HFFc6 (cell line): ENCODE data around the gene MAD1L1. TPM values are rescaled to one million over a fixed set of nuclear protein-coding genes. Genes with fewer than 3 reads are reported as not detected.

Source experiments
- DNase-seq: peaks from one replicate; pipeline ENCODE4 v3.0.0-alpha.2; 2018
- H3K27ac Mint-ChIP-seq: 2 replicates; pipeline ENCODE4 v1.8.0; 2020; ENCODE audit warnings: mild to moderate bottlenecking, mixed read lengths
- H3K27me3 Mint-ChIP-seq: 2 replicates; pipeline ENCODE4 v1.8.0; 2021; ENCODE audit warnings: mild to moderate bottlenecking, moderate library complexity, mixed read lengths; ENCODE audit not compliant: insufficient read depth
- H3K36me3 Mint-ChIP-seq: 2 replicates; pipeline ENCODE4 v1.8.0; 2021; ENCODE audit warnings: low read depth, mixed read lengths
- H3K4me1 Mint-ChIP-seq: 2 replicates; pipeline ENCODE4 v1.8.0; 2020; ENCODE audit warnings: low read depth, mixed read lengths
- H3K4me3 Mint-ChIP-seq: 2 replicates; pipeline ENCODE4 v1.8.0; 2020; ENCODE audit warnings: mild to moderate bottlenecking, moderate library complexity, mixed read lengths
- H3K9me3 Mint-ChIP-seq: 2 replicates; pipeline ENCODE4 v1.8.0; 2020; ENCODE audit warnings: mild to moderate bottlenecking, mixed read lengths
- CTCF ChIP-seq: fragments of 200-600 bp; sonication (generic); IDR thresholded peaks from 2 replicates; pipeline ENCODE4 v1.5.0; 2021; ENCODE audit warnings: antibody characterized with exemption, mild to moderate bottlenecking
- total RNA-seq, 6 experiments: library from RNA; stranded (reverse); fragmentation: NEBNext Ultra II Directional; extraction: Animal tissue kit (Norgen Biotek cat#: 25700); gene quantifications; 2 replicates in 1 of 6; 3 replicates in 5 of 6; pipeline ENCODE4 v1.2.3, GENCODE V29; 2021

Gene MAD1L1
- total RNA-seq, 6 experiments from 2014 or later: 34.6 to 44.8 (median 40.2) TPM

GRCh38 chr7:2024567-2024918 is 208.2 kb downstream of the MAD1L1 start:
- H3K27me3 Mint-ChIP-seq: no peaks in the 10 kb centered on the region; the same call in 1 of the 2 replicates
- no peak for DNase-seq
- no peak overlapping the region for H3K27ac Mint-ChIP-seq

GRCh38 chr7:2023877-2024566 is 208.7 kb downstream of the MAD1L1 start:
- no peak overlapping the region for H3K27ac Mint-ChIP-seq
- peaks cover 49% of the 10 kb centered on the region for H3K9me3 Mint-ChIP-seq
- H3K27me3 Mint-ChIP-seq: no peaks in the 10 kb centered on the region; the same call in 1 of the 2 replicates
- peaks cover 50% of the 10 kb centered on the region for H3K36me3 Mint-ChIP-seq
- DNase-seq: no peak
- TF ChIP-seq CTCF: no peak
- H3K4me3 Mint-ChIP-seq: no peak overlapping the region
- peaks cover 28% of the 10 kb centered on the region for H3K4me1 Mint-ChIP-seq

More at GRCh38 chr7:2024567-2024918, 208.2 kb downstream of the MAD1L1 start:
- no peak for TF ChIP-seq CTCF
- no peak overlapping the region for H3K4me3 Mint-ChIP-seq
- H3K36me3 Mint-ChIP-seq: peaks cover 56% of the 10 kb centered on the region
- peaks cover 54% of the 10 kb centered on the region for H3K9me3 Mint-ChIP-seq
- peaks cover 23% of the 10 kb centered on the region for H3K4me1 Mint-ChIP-seq

GRCh38 chr7:2022737-2023250 is 210.0 kb downstream of the MAD1L1 start:
- Mint-ChIP-seq H3K4me1 (peaks cover 40% of the 10 kb centered on the region), H3K4me3 (no peak overlapping the region), H3K9me3 (peaks cover 37% of the 10 kb centered on the region), H3K27me3 (no peaks in the 10 kb centered on the region; the same call in 1 of the 2 replicates), H3K27ac (no peak overlapping the region), H3K36me3 (peaks cover 41% of the 10 kb centered on the region)
- no peak for DNase-seq
- no peak for TF ChIP-seq CTCF

- DNase-seq: no peak
- no peaks in the 10 kb centered on the region; the same call in 1 of the 2 replicates for H3K27me3 Mint-ChIP-seq
- no peak for TF ChIP-seq CTCF
- H3K27ac Mint-ChIP-seq: no peak overlapping the region
- H3K4me3 Mint-ChIP-seq: no peak overlapping the region
- H3K36me3 Mint-ChIP-seq: peaks cover 33% of the 10 kb centered on the region
- H3K9me3 Mint-ChIP-seq: peaks cover 29% of the 10 kb centered on the region
- H3K4me1 Mint-ChIP-seq: peaks cover 44% of the 10 kb centered on the region
Measured at GRCh38 chr7:2022021-2022409, 210.7 kb downstream of the MAD1L1 start.

GRCh38 chr7:2019711-2020511 is 212.8 kb downstream of the MAD1L1 start:
- Mint-ChIP-seq H3K27me3 (no peaks in the 10 kb centered on the region; the same call in 1 of the 2 replicates), H3K36me3 (peaks cover 14% of the 10 kb centered on the region), H3K27ac (peak overlapping the region; percentile 100), H3K4me1 (peaks cover 44% of the 10 kb centered on the region), H3K4me3 (peak overlapping the region; percentile 83), H3K9me3 (peaks cover 11% of the 10 kb centered on the region)
- DNase-seq: peak; percentile 94
- TF ChIP-seq CTCF: no peak
